Measurements from ENCODE around the gene GPC3.

- no peak for TF ChIP-seq RAD21 (IDR thresholded peaks at IDR 0.05; ENCODE audit: low read depth)
- no peak for TF ChIP-seq FOXM1 (IDR thresholded peaks at IDR 0.05; ENCODE audit: borderline replicate concordance, low read depth)
- TF ChIP-seq REST (IDR thresholded peaks at IDR 0.05; ENCODE audit: low read depth) = no peak
- TF ChIP-seq TAF1 (IDR thresholded peaks at IDR 0.05; ENCODE audit: low read depth) = no peak
- TF ChIP-seq YY1 (IDR thresholded peaks at IDR 0.05; ENCODE audit: low read depth) = no peak
- TF ChIP-seq EP300 (IDR thresholded peaks at IDR 0.05; ENCODE audit: borderline replicate concordance) = no peak
- TF ChIP-seq MAX (IDR thresholded peaks at IDR 0.05) = no peak
These were observed 169.9 kb downstream of the GPC3 start for GRCh38 chrX:133815496-133815895.

All from Ishikawa (cell line).